T-helper 2 cell treated with Interferon-gamma antibody and Interleukin-4, amounts not matched to agents 5 μg/mL and 100 μg/mL, for 36 hours (primary cell): ENCODE measurements around the gene CALCOCO1.
"Not testable (repeated sequence)": the region's sequence is repeated elsewhere in the genome, so short reads cannot be mapped to it uniquely, and the experiment has no call there.

Experiments used
- DNase-seq: peaks from one replicate; pipeline ENCODE4 v3.0.0; 2021; ENCODE audit warnings: low spot score
- H3K27ac Mint-ChIP-seq: one replicate; pipeline ENCODE4 v1.8.0; 2021; ENCODE audit warnings: mild to moderate bottlenecking, mixed read lengths
- H3K27me3 Mint-ChIP-seq: one replicate; pipeline ENCODE4 v1.8.0; 2021; ENCODE audit warnings: low read depth, mixed read lengths
- H3K36me3 Mint-ChIP-seq: one replicate; pipeline ENCODE4 v1.8.0; 2021; ENCODE audit warnings: low read depth, mixed read lengths
- H3K4me1 Mint-ChIP-seq: one replicate; pipeline ENCODE4 v1.8.0; 2021; ENCODE audit warnings: low read depth, mixed read lengths
- H3K4me3 Mint-ChIP-seq: one replicate; pipeline ENCODE4 v1.8.0; 2022; ENCODE audit warnings: mild to moderate bottlenecking, moderate library complexity, mixed read lengths
- H3K9me3 Mint-ChIP-seq: one replicate; pipeline ENCODE4 v1.8.0; 2021; ENCODE audit warnings: mixed read lengths

Gene CALCOCO1

GRCh38 chr12:53688134-53688533 is 39.1 kb downstream of the CALCOCO1 start:
- Mint-ChIP-seq H3K9me3 (no peaks in the 10 kb centered on the region), H3K27ac (no peak overlapping the region), H3K4me1 (no peaks in the 10 kb centered on the region), H3K4me3 (no peak overlapping the region), H3K36me3 (no peaks in the 10 kb centered on the region), H3K27me3 (peaks cover 41% of the 10 kb centered on the region)
- DNase-seq: no peak

GRCh38 chr12:53686436-53686835 is 40.8 kb downstream of the CALCOCO1 start:
- Mint-ChIP-seq H3K27ac (no peak overlapping the region), H3K27me3 (peaks cover 34% of the 10 kb centered on the region), H3K4me1 (no peaks in the 10 kb centered on the region), H3K36me3 (no peaks in the 10 kb centered on the region), H3K4me3 (no peak overlapping the region), H3K9me3 (no peaks in the 10 kb centered on the region)
- DNase-seq: no peak

GRCh38 chr12:53684654-53685220 is 42.5 kb downstream of the CALCOCO1 start:
- no peaks in the 10 kb centered on the region for H3K4me1 Mint-ChIP-seq
- DNase-seq: no peak
- H3K27me3 Mint-ChIP-seq: peaks cover 36% of the 10 kb centered on the region
- H3K4me3 Mint-ChIP-seq: no peak overlapping the region
- no peaks in the 10 kb centered on the region for H3K9me3 Mint-ChIP-seq
- no peak overlapping the region for H3K27ac Mint-ChIP-seq
- H3K36me3 Mint-ChIP-seq: no peaks in the 10 kb centered on the region

GRCh38 chr12:53683983-53684382 is 43.3 kb downstream of the CALCOCO1 start:
- Mint-ChIP-seq H3K9me3 (no peaks in the 10 kb centered on the region), H3K4me3 (no peak overlapping the region), H3K36me3 (no peaks in the 10 kb centered on the region), H3K27me3 (peaks cover 38% of the 10 kb centered on the region), H3K4me1 (no peaks in the 10 kb centered on the region), H3K27ac (no peak overlapping the region)
- DNase-seq: no peak

DNA sequence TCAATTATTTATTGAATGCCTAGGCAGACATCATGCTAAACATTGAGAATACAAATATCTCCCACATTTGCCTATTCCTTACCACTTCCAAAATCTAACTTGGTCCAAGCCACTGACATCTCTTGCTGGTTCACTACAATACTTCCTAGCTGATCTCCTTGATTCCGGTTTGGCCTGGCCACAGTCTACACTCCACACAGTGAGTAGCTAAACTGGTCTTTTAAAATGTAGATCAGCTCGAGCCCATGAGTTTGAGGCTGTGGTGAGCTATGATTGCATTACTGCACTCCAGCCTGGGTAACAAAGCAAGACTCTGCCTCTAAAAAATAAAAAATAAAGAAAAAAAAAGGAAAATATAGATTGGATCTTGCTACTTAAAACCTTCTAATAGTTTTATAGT is 43.8 kb downstream of the CALCOCO1 start:
- Mint-ChIP-seq H3K36me3 (no peaks in the 10 kb centered on the region), H3K4me3 (no peak overlapping the region), H3K4me1 (no peaks in the 10 kb centered on the region), H3K27ac (no peak overlapping the region), H3K27me3 (peaks cover 39% of the 10 kb centered on the region), H3K9me3 (no peaks in the 10 kb centered on the region)
- DNase-seq: no peak

DNA sequence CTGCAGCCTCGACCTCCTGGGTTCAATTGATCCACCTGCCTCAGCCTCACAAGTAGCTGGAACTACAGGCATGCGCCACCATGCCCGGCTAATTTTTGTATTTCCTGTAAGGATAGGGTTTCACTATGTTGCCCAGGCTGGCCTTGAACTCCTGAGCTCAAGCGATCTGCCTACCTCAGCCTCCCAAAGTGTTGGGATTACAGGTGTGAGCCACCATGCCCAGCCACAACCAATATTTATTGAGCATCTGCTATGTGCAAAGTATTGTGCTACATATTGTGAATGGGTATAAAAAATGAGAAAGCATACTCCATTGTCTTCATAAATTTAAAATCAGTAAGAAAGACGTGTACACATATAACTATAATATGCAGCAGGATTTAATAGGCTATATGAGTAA is 47.2 kb downstream of the CALCOCO1 start:
- H3K27ac Mint-ChIP-seq, H3K4me3 Mint-ChIP-seq, H3K4me1 Mint-ChIP-seq, H3K36me3 Mint-ChIP-seq, H3K9me3 Mint-ChIP-seq, DNase-seq: not testable (repeated sequence)
- peaks cover 40% of the 10 kb centered on the region for H3K27me3 Mint-ChIP-seq

DNA sequence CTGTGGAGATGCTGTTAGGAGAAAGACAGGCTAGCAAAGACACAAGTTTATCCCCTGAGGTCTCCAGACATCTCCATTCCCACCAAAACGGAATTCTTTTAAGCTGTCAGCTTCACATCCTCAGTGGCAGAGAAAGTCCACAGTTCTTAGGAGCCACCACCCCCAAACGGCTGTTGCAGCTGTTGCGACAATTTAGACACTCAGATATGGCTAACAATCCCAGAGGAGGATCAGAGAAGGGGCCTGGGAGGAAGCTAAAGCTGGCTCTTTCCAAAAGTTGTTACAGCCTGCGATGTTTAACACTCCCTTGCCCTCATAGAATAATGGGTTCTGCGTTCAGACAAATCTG is 49.5 kb downstream of the CALCOCO1 start:
- H3K36me3 Mint-ChIP-seq: peaks cover 13% of the 10 kb centered on the region
- H3K4me1 Mint-ChIP-seq: peaks cover 16% of the 10 kb centered on the region
- no peak for DNase-seq
- H3K4me3 Mint-ChIP-seq: peak overlapping the region; percentile 30
- H3K9me3 Mint-ChIP-seq: no peaks in the 10 kb centered on the region
- H3K27ac Mint-ChIP-seq: no peak overlapping the region
- H3K27me3 Mint-ChIP-seq: peaks cover 35% of the 10 kb centered on the region

DNA sequence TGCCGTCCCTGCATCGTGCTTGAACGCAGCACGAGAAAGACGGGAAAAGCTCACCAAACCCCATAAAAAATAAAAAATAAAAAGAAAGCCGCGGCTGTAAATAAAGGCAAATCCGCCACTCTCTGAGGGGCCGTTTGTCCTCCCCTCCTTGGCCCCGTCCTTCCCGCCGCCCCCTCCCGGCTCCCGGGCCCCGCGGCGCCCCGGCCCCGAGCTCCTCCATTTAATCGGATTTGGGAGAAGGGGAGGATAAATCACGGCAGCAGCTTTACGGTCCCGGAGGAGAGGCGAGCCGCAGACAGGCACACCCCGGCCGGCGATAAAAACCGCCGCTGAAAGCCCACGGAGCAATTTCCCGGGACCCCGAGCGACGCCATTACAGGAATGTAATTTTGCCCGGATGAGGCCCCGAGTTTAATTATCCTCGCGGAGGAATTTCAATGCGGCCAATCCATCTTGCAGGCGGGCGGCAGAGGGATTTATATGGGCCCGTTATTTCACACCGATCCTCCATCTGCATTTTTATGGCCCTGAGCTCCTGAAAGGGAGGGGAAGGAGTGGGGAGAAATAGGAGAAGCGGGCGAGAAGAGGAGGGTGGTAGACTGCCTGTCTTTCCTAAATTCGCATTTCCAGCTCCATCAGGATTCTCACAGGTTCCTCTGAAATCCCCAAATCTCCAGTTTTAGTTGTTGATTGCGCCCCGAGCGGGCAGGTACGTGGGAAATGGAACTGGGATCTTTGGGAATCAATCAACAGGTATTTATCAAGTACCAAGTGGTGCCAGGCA is 50.0 kb downstream of the CALCOCO1 start:
- peaks cover 16% of the 10 kb centered on the region for H3K4me1 Mint-ChIP-seq
- H3K36me3 Mint-ChIP-seq: peaks cover 18% of the 10 kb centered on the region
- peaks cover 35% of the 10 kb centered on the region for H3K27me3 Mint-ChIP-seq
- no peak for DNase-seq
- no peak overlapping the region for H3K27ac Mint-ChIP-seq
- no peaks in the 10 kb centered on the region for H3K9me3 Mint-ChIP-seq
- peak overlapping the region; percentile 85 for H3K4me3 Mint-ChIP-seq

DNA sequence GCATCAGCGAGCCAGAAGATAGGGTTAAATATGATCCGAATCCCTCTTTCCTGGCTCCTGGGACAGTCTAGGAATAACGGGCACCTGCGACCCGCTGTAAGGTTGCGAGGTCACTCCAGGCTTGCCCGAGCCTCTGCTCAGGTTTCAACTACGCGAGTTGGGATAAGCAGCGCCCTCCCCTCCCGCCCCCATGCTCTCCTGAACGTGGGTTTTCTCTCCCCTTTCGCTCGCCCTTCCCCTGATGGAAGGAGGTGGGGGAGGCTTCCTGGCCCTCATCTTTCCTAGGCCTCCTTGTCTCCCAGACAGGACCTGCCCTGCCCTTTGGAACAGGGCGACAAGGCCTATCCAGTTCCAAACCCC is 50.6 kb downstream of the CALCOCO1 start:
- no peaks in the 10 kb centered on the region for H3K9me3 Mint-ChIP-seq
- H3K4me1 Mint-ChIP-seq: peaks cover 16% of the 10 kb centered on the region
- H3K27me3 Mint-ChIP-seq: peaks cover 32% of the 10 kb centered on the region
- DNase-seq: no peak
- H3K27ac Mint-ChIP-seq: no peak overlapping the region
- H3K4me3 Mint-ChIP-seq: peak overlapping the region; percentile 85
- H3K36me3 Mint-ChIP-seq: peaks cover 18% of the 10 kb centered on the region

- Mint-ChIP-seq H3K27me3 (peaks cover 32% of the 10 kb centered on the region), H3K9me3 (no peaks in the 10 kb centered on the region), H3K27ac (peak within 1 kb of the TSS; percentile 91), H3K4me1 (peaks cover 16% of the 10 kb centered on the region), H3K4me3 (peak within 1 kb of the TSS; percentile 85), H3K36me3 (peaks cover 25% of the 10 kb centered on the region)
- DNase-seq: peak; percentile 97
Observed at GRCh38 chr12:53675701-53676607, 51.3 kb downstream of the CALCOCO1 start, which contains the start of gene ATP5MC2. Gene ATP5MC2 (minus strand): TSS chr12:53676083. CDS start chr12:53672614, 3,469 bp downstream.

GRCh38 chr12:53674977-53675700 is 52.1 kb downstream of the CALCOCO1 start:
- H3K4me1 Mint-ChIP-seq: peaks cover 18% of the 10 kb centered on the region
- H3K27ac Mint-ChIP-seq: peak overlapping the region; percentile 91
- no peak for DNase-seq
- H3K36me3 Mint-ChIP-seq: peaks cover 28% of the 10 kb centered on the region
- H3K9me3 Mint-ChIP-seq: no peaks in the 10 kb centered on the region
- H3K4me3 Mint-ChIP-seq: peak overlapping the region; percentile 85
- H3K27me3 Mint-ChIP-seq: peaks cover 30% of the 10 kb centered on the region

- Mint-ChIP-seq H3K4me1 (peaks cover 17% of the 10 kb centered on the region), H3K9me3 (no peaks in the 10 kb centered on the region), H3K36me3 (peaks cover 56% of the 10 kb centered on the region), H3K27ac (no peak overlapping the region), H3K4me3 (no peak overlapping the region), H3K27me3 (peaks cover under 1% of the 10 kb centered on the region)
- no peak for DNase-seq
Observed at GRCh38 chr12:53670971-53671370, 56.3 kb downstream of the CALCOCO1 start.

GRCh38 chr12:53670308-53670707 is 56.9 kb downstream of the CALCOCO1 start:
- H3K4me1 Mint-ChIP-seq: peaks cover 17% of the 10 kb centered on the region
- no peak for DNase-seq
- H3K9me3 Mint-ChIP-seq: no peaks in the 10 kb centered on the region
- H3K36me3 Mint-ChIP-seq: peaks cover 62% of the 10 kb centered on the region
- H3K27me3 Mint-ChIP-seq: no peaks in the 10 kb centered on the region
- no peak overlapping the region for H3K27ac Mint-ChIP-seq
- no peak overlapping the region for H3K4me3 Mint-ChIP-seq
